GM12872 (cell line): ENCODE results near the gene OR1I1.

Experiments
- CTCF ChIP-seq: IDR thresholded peaks from 3 replicates; pipeline ENCODE4 v1.5.1; 2011; ENCODE audit warnings: low read depth, mild to moderate bottlenecking, low read length, moderate library complexity; ENCODE audit not compliant: insufficient read depth

The OR1I1 gene

DNA sequence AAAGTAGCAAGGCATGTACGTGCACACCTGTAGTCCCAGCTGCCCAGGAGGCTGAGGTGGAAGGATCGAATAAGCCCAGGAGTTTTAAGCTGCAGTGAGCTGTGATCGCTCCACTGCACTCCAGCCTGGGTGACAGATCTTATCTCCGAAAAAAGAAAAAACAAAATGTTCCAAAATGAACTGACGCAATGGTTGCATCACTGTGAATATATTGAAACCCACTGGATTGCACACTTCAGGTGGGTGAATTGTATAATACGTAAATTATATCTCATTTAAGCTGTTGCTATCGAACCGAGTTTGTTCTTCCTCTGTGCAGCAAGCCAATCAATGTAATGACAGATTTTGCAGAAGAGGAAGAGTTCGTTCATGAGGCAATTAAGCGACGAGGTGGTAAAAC lies 34.3 kb upstream of the OR1I1 start:
- no peak for TF ChIP-seq CTCF

GRCh38 chr19:15048128-15048527 lies 33.9 kb upstream of the OR1I1 start:
- TF ChIP-seq CTCF = no peak

DNA sequence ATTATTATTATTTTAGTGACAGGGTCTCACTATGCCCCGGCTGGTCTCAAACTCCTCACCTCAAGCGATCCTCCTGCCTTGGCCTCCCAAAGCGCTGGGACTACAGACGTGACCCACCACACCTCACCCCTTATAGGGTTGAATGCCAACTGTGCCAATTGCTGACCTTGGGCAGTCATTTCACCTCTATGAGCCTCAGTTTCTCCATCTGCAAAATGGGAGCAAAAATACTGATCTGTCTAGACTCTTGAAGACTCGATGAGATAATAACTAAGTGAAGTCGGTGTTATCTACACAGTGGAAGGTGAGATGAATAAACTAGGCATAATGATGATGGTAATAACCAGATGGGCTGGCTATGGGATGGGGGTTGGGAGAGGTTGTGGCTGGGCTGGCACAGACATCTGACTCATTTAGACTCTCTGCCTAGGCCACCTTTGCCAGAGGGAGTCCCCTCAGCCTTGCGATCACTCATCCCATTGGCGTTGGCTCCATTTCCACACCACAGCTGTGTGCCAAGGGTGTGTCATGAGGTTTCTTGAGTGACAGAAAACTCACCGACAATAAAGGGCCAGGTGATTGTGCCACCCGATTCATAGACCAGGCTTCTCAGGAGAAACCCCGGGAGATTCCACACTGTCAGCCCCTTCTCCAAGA lies 33.0 kb upstream of the OR1I1 start, which contains the start of gene CASP14:
TSS of gene CASP14 (plus strand) at position 596 of the 657 bp plus-strand sequence. CDS start 2,772 bp downstream, outside the sequence.
- no peak for TF ChIP-seq CTCF

- no peak for TF ChIP-seq CTCF
Observed at GRCh38 chr19:15050639-15051038, 31.4 kb upstream of the OR1I1 start.

GRCh38 chr19:15062036-15062435 lies 20.0 kb upstream of the OR1I1 start:
- TF ChIP-seq CTCF = no peak

- no peak for TF ChIP-seq CTCF
Observed at GRCh38 chr19:15072930-15073647, 8.9 kb upstream of the OR1I1 start.

- TF ChIP-seq CTCF = no peak
Observed at GRCh38 chr19:15074371-15074770, 7.6 kb upstream of the OR1I1 start.
